ENCODE data around the gene ZKSCAN5. TPM values are rescaled to one million over a fixed set of nuclear protein-coding genes. Genes with fewer than 3 reads are reported as not detected.
"Not testable (repeated sequence)": the region's sequence is repeated elsewhere in the genome, so short reads cannot be mapped to it uniquely, and the experiment has no call there.

ZKSCAN5 gene
- total and polyA plus RNA-seq, 7 donors, result 3.0 to 12.5 (median 7.7) TPM

GRCh38 chr7:99499371-99499720 is 5.1 kb upstream of the ZKSCAN5 start:
- TF ChIP-seq POLR2A (IDR thresholded peaks at IDR 0.05) (no peak), EP300 (IDR thresholded peaks at IDR 0.05) (no peak), POLR2AphosphoS5 (IDR thresholded peaks at IDR 0.05) (no peak)
- TF ChIP-seq, protein P1, sequence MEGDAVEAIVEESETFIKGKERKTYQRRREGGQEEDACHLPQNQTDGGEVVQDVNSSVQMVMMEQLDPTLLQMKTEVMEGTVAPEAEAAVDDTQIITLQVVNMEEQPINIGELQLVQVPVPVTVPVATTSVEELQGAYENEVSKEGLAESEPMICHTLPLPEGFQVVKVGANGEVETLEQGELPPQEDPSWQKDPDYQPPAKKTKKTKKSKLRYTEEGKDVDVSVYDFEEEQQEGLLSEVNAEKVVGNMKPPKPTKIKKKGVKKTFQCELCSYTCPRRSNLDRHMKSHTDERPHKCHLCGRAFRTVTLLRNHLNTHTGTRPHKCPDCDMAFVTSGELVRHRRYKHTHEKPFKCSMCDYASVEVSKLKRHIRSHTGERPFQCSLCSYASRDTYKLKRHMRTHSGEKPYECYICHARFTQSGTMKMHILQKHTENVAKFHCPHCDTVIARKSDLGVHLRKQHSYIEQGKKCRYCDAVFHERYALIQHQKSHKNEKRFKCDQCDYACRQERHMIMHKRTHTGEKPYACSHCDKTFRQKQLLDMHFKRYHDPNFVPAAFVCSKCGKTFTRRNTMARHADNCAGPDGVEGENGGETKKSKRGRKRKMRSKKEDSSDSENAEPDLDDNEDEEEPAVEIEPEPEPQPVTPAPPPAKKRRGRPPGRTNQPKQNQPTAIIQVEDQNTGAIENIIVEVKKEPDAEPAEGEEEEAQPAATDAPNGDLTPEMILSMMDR (IDR thresholded peaks at IDR 0.05), result no peak
- no peak for DNase-seq
- peaks cover 0 to 5% (median 3%) of the 10 kb centered on the region in 4 donors for H3K9me3 ChIP-seq
- peaks cover 16 to 43% (median 23%) of the 10 kb centered on the region in 4 donors for H3K36me3 ChIP-seq
- 0% methylated on average over 14 of the region's 14 CpGs for WGBS, 2 donors
- peak overlapping the region; percentile 96 to 98 (median 97) for H3K27ac ChIP-seq
- no peaks in the 10 kb centered on the region for H3K27me3 ChIP-seq
- peak overlapping the region; percentile 83 to 88 (median 86) for H3K4me3 ChIP-seq
- peaks cover 0 to 41% (median 31%) of the 10 kb centered on the region in 4 donors for H3K4me1 ChIP-seq
- intact Hi-C loops (cut with DNase I), result no loop called here

DNA sequence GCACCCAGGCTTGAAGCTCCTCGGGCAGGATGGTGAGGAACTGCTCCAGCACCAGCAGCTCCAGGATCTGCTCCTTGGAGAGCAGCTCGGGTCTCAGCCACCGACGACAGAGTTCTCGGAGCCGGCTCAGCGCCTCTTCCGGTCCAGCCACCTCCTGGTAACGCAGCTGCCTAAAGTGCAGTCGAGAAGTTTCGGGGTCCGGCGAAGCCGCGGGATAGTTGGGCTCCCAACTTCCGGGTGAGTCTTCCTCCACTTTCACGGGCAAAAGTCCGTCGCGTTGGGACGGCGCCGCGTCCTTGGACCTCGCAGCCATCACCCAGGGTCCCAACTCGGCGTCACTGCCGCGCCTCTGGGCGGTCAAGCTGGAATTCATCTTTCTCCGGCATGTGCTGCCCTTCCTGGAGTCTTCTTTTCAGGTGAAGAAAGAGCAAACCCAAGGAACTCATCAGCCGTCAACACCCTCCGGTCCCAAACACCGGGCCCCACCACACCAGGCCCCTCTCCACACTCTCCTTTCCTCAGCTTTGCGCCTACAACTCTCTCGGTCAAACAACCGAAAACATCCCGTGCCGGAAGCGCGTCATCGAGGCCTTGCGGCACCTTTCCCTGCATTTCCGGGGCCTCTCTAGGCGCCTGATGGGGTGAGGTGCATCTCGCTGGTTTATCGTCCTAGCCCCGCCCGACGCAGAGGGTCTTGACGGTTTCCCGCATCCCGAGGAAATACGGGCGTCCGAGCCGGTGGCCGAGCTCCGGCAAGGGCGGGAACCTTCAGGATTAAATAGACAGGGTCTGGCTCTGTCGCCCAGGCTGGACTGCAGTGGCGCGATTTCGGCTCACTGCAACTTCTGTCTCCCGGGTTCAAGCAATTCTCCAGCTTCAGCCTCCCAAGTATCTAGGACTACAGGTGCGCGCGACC is 4.5 kb upstream of the ZKSCAN5 start, which contains the start of gene ZNF394:
Gene ZNF394, minus strand, starts transcription at position 561 of the 916 bp plus-strand sequence. Its CDS starts 188 bp downstream, at position 373.
- Histone ChIP-seq H3K27me3 (no peaks in the 10 kb centered on the region), H3K9me3 (no peaks in the 10 kb centered on the region), H3K4me3 (peak within 1 kb of the TSS; percentile 83 to 88 (median 86)), H3K4me1 (peaks cover 0 to 41% (median 31%) of the 10 kb centered on the region in 4 donors), H3K27ac (peak within 1 kb of the TSS; percentile 96 to 98 (median 97)), H3K36me3 (peaks cover 11 to 36% (median 17%) of the 10 kb centered on the region in 4 donors)
- 0% methylated on average over 68 of the region's 68 CpGs for WGBS, 2 donors
- peak; percentile 95 for DNase-seq
- intact Hi-C loops (cut with DNase I), result loop anchor here (5.0 to 10.0 kb wide), 2 partner anchors 117 to 355 kb away; partner anchors contain the start of genes SMURF1 and ZSCAN25
- TF ChIP-seq, protein P1 (IDR thresholded peaks at IDR 0.05), result no peak
- TF ChIP-seq POLR2A (IDR thresholded peaks at IDR 0.05), result peak; percentile 79 to 80
- peak; percentile 87 to 95 (median 90) for TF ChIP-seq POLR2AphosphoS5 (IDR thresholded peaks at IDR 0.05)
- TF ChIP-seq EP300 (IDR thresholded peaks at IDR 0.05), result peak in 1 of 4 donors; percentile 63

GRCh38 chr7:99500637-99501009 is 3.8 kb upstream of the ZKSCAN5 start:
- Histone ChIP-seq H3K4me3 (peak overlapping the region; percentile 83 to 88 (median 86)), H3K36me3 (peaks cover 7 to 30% (median 14%) of the 10 kb centered on the region in 4 donors), H3K9me3 (no peaks in the 10 kb centered on the region), H3K4me1 (peaks cover 0 to 43% (median 33%) of the 10 kb centered on the region in 4 donors), H3K27me3 (no peaks in the 10 kb centered on the region), H3K27ac (peak overlapping the region; percentile 96 to 98 (median 97))
- DNase-seq, result peak; percentile 56
- intact Hi-C loops (cut with DNase I), result loop anchor here (5.0 to 10.0 kb wide), 2 partner anchors 117 to 356 kb away; partner anchors contain the start of genes SMURF1 and ZSCAN25
- WGBS, 2 donors, result 51 to 54% methylated on average over 16 of the region's 16 CpGs
- TF ChIP-seq POLR2AphosphoS5 (IDR thresholded peaks at IDR 0.05) (no peak), POLR2A (IDR thresholded peaks at IDR 0.05) (no peak), EP300 (IDR thresholded peaks at IDR 0.05) (no peak)
- TF ChIP-seq, protein P1 (IDR thresholded peaks at IDR 0.05), result no peak

- not testable (repeated sequence) for H3K9me3 ChIP-seq, H3K27me3 ChIP-seq, H3K4me3 ChIP-seq
- peak; percentile 57 for DNase-seq
- Histone ChIP-seq H3K27ac (peak overlapping the region in 3 of 4 donors; percentile 96 to 98 (median 97)), H3K36me3 (peaks cover 5 to 24% (median 8%) of the 10 kb centered on the region in 4 donors), H3K4me1 (peaks cover 0 to 49% (median 39%) of the 10 kb centered on the region in 4 donors)
- WGBS, 2 donors, result 96% methylated on average over 12 of the region's 12 CpGs
- intact Hi-C loops (cut with DNase I), result loop anchor here (5.0 to 10.0 kb wide), 2 partner anchors 116 to 356 kb away; partner anchors contain the start of genes SMURF1 and ZSCAN25
These were observed 3.2 kb upstream of the ZKSCAN5 start for GRCh38 chr7:99501236-99501635.

DNA sequence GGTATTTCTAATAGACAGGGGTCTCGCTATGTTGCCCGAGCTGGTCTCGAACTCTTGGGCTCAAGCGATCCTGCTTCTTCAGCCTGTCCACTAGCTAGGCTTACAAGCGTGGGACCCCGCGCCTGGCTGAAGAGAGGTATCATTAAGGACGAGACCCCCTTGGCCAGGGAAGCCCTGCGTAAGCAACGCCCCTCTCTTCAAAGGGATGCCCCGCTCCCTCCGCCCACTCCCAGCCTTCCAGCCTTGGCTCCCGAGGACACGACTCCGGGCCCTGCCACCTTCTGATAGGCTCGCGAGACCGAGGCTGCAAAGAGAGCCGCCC is 220 bp upstream of the ZKSCAN5 start:
- DNase-seq, result no peak
- H3K27ac ChIP-seq, result peak overlapping the region; percentile 84 to 95 (median 90)
- no peaks in the 10 kb centered on the region for H3K9me3 ChIP-seq
- H3K4me1 ChIP-seq, result peaks cover 0 to 49% (median 35%) of the 10 kb centered on the region in 4 donors
- no peaks in the 10 kb centered on the region for H3K36me3 ChIP-seq
- H3K4me3 ChIP-seq, result peak overlapping the region; percentile 59 to 81 (median 65)
- no peak for TF ChIP-seq EP300 (IDR thresholded peaks at IDR 0.05)
- TF ChIP-seq, protein P1 (IDR thresholded peaks at IDR 0.05), result no peak
- peak in 1 of 4 donors; percentile 50 for TF ChIP-seq POLR2AphosphoS5 (IDR thresholded peaks at IDR 0.05)
- peak in 1 of 2 donors; percentile 10 for TF ChIP-seq POLR2A (IDR thresholded peaks at IDR 0.05)
- intact Hi-C loops (cut with DNase I), result loop anchor here (2.0 to 10.0 kb wide), 4 partner anchors 31 to 359 kb away; partner anchors contain the start of genes SMURF1, ZNF655, ZNF789 and ZSCAN25
- no peaks in the 10 kb centered on the region for H3K27me3 ChIP-seq
- WGBS, 2 donors, result 8% methylated on average over 19 of the region's 19 CpGs
